ENCODE measurements around the gene RTL9. TPM values are rescaled to one million over a fixed set of nuclear protein-coding genes. Genes with fewer than 3 reads are reported as not detected.

Gene RTL9
- total RNA-seq, 6 experiments from 2014 or later, result 0.09 to 0.29 (median 0.14) TPM; not detected in 2

GRCh38 chrX:110318664-110318968 lies 40.0 kb upstream of the RTL9 start:
- 19% methylated on average over 4 of the region's 4 CpGs for WGBS (ENCODE audit: insufficient coverage, low coverage, low lambda C conversion rate, missing lambda C conversion rate)
- Histone ChIP-seq H3K27me3 (no peaks in the 10 kb centered on the region), H3K9me3 (no peaks in the 10 kb centered on the region), H3K27ac (peak overlapping the region; percentile 33 to 73 (median 53)), H3K4me3 (peak overlapping the region; percentile 34 to 71 (median 66)), H3K36me3 (no peaks in the 10 kb centered on the region), H3K4me1 (no peaks in the 10 kb centered on the region)
- intact Hi-C loops (cut with DNase I), result no loop called here
- no peak for TF ChIP-seq CTCF (IDR thresholded peaks at IDR 0.05)
- no peak for TF ChIP-seq POLR2A (IDR thresholded peaks at IDR 0.05)
- DNase-seq (no peak), ATAC-seq (peak; percentile 49 to 66 (median 54))

DNA sequence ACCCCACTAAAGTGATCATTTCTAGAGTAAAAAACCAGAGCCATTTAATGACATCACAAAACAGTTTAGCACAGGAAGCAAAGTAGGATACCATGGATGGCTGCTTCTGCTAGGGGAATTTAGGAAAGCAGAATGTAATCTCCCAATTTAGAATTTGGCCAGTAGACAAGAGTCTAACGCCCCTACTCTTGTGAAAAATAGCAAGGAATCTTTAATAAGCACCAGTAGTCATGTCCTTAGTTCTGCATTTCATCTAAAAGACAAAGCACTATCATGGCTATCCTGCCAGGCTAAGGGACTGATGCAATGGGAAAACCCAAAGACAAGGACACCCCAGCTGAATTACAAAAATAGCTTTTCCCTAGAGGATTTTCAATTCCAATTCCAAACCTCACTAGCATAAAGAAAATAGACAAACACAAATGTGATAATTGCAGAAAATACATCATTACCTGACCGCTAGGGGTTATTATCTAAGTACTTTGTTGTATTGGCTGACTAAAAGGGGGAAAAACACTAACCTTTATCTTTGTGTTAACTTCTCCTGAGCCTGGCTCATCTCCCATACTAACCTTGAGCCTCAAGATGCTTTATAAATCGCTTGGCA lies 38.2 kb upstream of the RTL9 start:
- Histone ChIP-seq H3K4me3 (no peak overlapping the region), H3K9me3 (no peaks in the 10 kb centered on the region), H3K4me1 (no peaks in the 10 kb centered on the region), H3K27ac (no peak overlapping the region), H3K27me3 (no peaks in the 10 kb centered on the region), H3K36me3 (no peaks in the 10 kb centered on the region)
- DNase-seq (no peak), ATAC-seq (no peak)
- intact Hi-C loops (cut with DNase I), result no loop called here
- no peak for TF ChIP-seq POLR2A (IDR thresholded peaks at IDR 0.05)
- WGBS (ENCODE audit: insufficient coverage, low coverage, low lambda C conversion rate, missing lambda C conversion rate), result 37% methylated on average over 3 of the region's 3 CpGs

- no peaks in the 10 kb centered on the region for H3K9me3 ChIP-seq
- intact Hi-C loops (cut with DNase I), result no loop called here
- no peak for TF ChIP-seq POLR2A (IDR thresholded peaks at IDR 0.05)
- no peak for TF ChIP-seq CTCF (IDR thresholded peaks at IDR 0.05)
- no peaks in the 10 kb centered on the region for H3K4me1 ChIP-seq
- H3K4me3 ChIP-seq, result no peak overlapping the region
- no peaks in the 10 kb centered on the region for H3K27me3 ChIP-seq
- H3K36me3 ChIP-seq, result no peaks in the 10 kb centered on the region
- ATAC-seq (no peak), DNase-seq (no peak)
- no peak overlapping the region for H3K27ac ChIP-seq
Observed at GRCh38 chrX:110321081-110321480, 37.6 kb upstream of the RTL9 start.

DNA sequence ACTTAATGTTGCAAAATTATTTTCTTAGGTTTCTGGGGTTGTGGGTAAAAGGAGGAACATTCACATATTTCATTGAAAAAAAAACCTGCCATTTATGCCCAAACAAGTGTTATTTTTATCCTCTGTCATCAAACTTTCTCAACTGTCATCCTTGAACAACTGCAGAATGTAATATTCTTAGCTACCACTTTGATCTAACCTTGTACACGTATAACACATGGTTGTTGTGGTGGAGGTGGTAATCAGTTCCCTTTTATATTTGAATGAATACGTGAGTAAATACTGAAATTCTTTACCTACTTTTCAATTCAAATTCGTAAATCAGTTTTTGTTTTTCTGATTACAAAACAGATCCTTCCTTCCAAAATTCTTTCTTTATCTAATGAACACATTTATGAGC lies 37.0 kb upstream of the RTL9 start:
- Histone ChIP-seq H3K4me1 (no peaks in the 10 kb centered on the region), H3K27me3 (no peaks in the 10 kb centered on the region), H3K36me3 (no peaks in the 10 kb centered on the region), H3K4me3 (no peak overlapping the region), H3K9me3 (no peaks in the 10 kb centered on the region), H3K27ac (no peak overlapping the region)
- DNase-seq (no peak), ATAC-seq (no peak)
- intact Hi-C loops (cut with DNase I), result no loop called here
- TF ChIP-seq CTCF (IDR thresholded peaks at IDR 0.05) (no peak), POLR2A (IDR thresholded peaks at IDR 0.05) (no peak)
- 31% methylated on average over 3 of the region's 3 CpGs for WGBS (ENCODE audit: insufficient coverage, low coverage, low lambda C conversion rate, missing lambda C conversion rate)

GRCh38 chrX:110322603-110323002 lies 36.0 kb upstream of the RTL9 start:
- WGBS (ENCODE audit: insufficient coverage, low coverage, low lambda C conversion rate, missing lambda C conversion rate), result 44% methylated on average over 4 of the region's 4 CpGs
- intact Hi-C loops (cut with DNase I), result no loop called here
- no peak for TF ChIP-seq POLR2A (IDR thresholded peaks at IDR 0.05)
- TF ChIP-seq CTCF (IDR thresholded peaks at IDR 0.05), result no peak
- Histone ChIP-seq H3K4me3 (no peak overlapping the region), H3K9me3 (no peaks in the 10 kb centered on the region), H3K4me1 (no peaks in the 10 kb centered on the region), H3K27me3 (no peaks in the 10 kb centered on the region), H3K36me3 (no peaks in the 10 kb centered on the region), H3K27ac (no peak overlapping the region)
- DNase-seq (no peak), ATAC-seq (no peak)
